Fibroblast of skin of right biceps (primary cell): Measurements from ENCODE around the gene AURKAIP1.
"Not testable (repeated sequence)": the region's sequence is repeated elsewhere in the genome, so short reads cannot be mapped to it uniquely, and the experiment has no call there.

Experiments used
- DNase-seq: peaks from one replicate; pipeline ENCODE4 v3.0.0-alpha.2; 2013

Gene AURKAIP1

GRCh38 chr1:1374929-1375662 is at the start of gene AURKAIP1:
AURKAIP1 (minus strand) TSS chr1:1375207; CDS start chr1:1374756, 451 bp downstream.
- DNase-seq = peak; percentile 100

- no peak for DNase-seq
Observed at GRCh38 chr1:1424707-1425106, 49.7 kb upstream of the AURKAIP1 start.

- no peak for DNase-seq
Observed at GRCh38 chr1:1423245-1423597, 48.2 kb upstream of the AURKAIP1 start.

- DNase-seq = peak; percentile 87
Observed at GRCh38 chr1:1422465-1423244, 47.6 kb upstream of the AURKAIP1 start.

- DNase-seq = no peak
Observed at GRCh38 chr1:1421907-1422464, 47.0 kb upstream of the AURKAIP1 start.

- no peak for DNase-seq
Observed at GRCh38 chr1:1421147-1421906, 46.3 kb upstream of the AURKAIP1 start, which contains the start of gene ANKRD65. ANKRD65 (minus strand) TSS chr1:1421276; CDS start chr1:1421005, 271 bp downstream.

GRCh38 chr1:1420654-1421141 is 45.7 kb upstream of the AURKAIP1 start:
- DNase-seq = no peak

GRCh38 chr1:1419813-1420653 is 45.0 kb upstream of the AURKAIP1 start:
- no peak for DNase-seq

- no peak for DNase-seq
Observed at GRCh38 chr1:1419363-1419812, 44.4 kb upstream of the AURKAIP1 start.

- no peak for DNase-seq
Observed at GRCh38 chr1:1418464-1419362, 43.7 kb upstream of the AURKAIP1 start.

GRCh38 chr1:1417825-1418463 is 42.9 kb upstream of the AURKAIP1 start:
- DNase-seq = not testable (repeated sequence)

GRCh38 chr1:1417396-1417795 is 42.4 kb upstream of the AURKAIP1 start:
- not testable (repeated sequence) for DNase-seq

- DNase-seq = no peak
Observed at GRCh38 chr1:1415751-1416150, 40.7 kb upstream of the AURKAIP1 start.

- DNase-seq = not testable (repeated sequence)
Observed at GRCh38 chr1:1412311-1412902, 37.4 kb upstream of the AURKAIP1 start.

- DNase-seq = no peak
Observed at GRCh38 chr1:1411626-1412025, 36.6 kb upstream of the AURKAIP1 start.

- not testable (repeated sequence) for DNase-seq
Observed at GRCh38 chr1:1410238-1410637, 35.2 kb upstream of the AURKAIP1 start.

GRCh38 chr1:1407636-1408318 is 32.8 kb upstream of the AURKAIP1 start:
- peak; percentile 38 for DNase-seq

- DNase-seq = peak; percentile 89
Observed at GRCh38 chr1:1406821-1407635, 32.0 kb upstream of the AURKAIP1 start, which contains the start of gene MRPL20. MRPL20 (minus strand) TSS chr1:1407293; CDS start chr1:1407217, 76 bp downstream.
